NT2/D1 (cell line): ENCODE data around the gene PLA2G4A.

Source experiments
- DNase-seq: peaks from one replicate; pipeline ENCODE4 v3.0.0-alpha.2; 2011; ENCODE audit warnings: low read depth, low spot score
- H3K27me3 ChIP-seq: 2 replicates; pipeline ENCODE4 v1.6.0; 2011; ENCODE audit warnings: mild to moderate bottlenecking; ENCODE audit not compliant: insufficient read length, insufficient read depth
- H3K36me3 ChIP-seq: 2 replicates; pipeline ENCODE4 v1.6.1; 2011; ENCODE audit warnings: mild to moderate bottlenecking, low read length, mixed read lengths; ENCODE audit not compliant: insufficient read depth, insufficient read length
- H3K4me1 ChIP-seq: 2 replicates; pipeline ENCODE4 v1.5.1; 2011; ENCODE audit not compliant: insufficient read depth, insufficient read length
- H3K4me3 ChIP-seq: 2 replicates; pipeline ENCODE4 v1.5.1; 2011; ENCODE audit warnings: low read depth; ENCODE audit not compliant: insufficient read length
- H3K9ac ChIP-seq: 2 replicates; pipeline ENCODE4 v1.6.0; 2011; ENCODE audit warnings: low read depth; ENCODE audit not compliant: insufficient read length
- H3K9me3 ChIP-seq: 2 replicates; pipeline ENCODE4 v1.5.1; 2011; ENCODE audit warnings: mild to moderate bottlenecking, low read length; ENCODE audit not compliant: insufficient read depth
- SUZ12 ChIP-seq: IDR thresholded peaks from 2 replicates; pipeline ENCODE4 v1.6.1; 2011; ENCODE audit not compliant: insufficient read length, insufficient read depth; ENCODE audit errors: extremely low read depth
- YY1 ChIP-seq: IDR thresholded peaks from 2 replicates; pipeline ENCODE4 v1.6.1; 2011; ENCODE audit not compliant: insufficient read length, insufficient read depth
- ZNF274 ChIP-seq: IDR thresholded peaks from 2 replicates; pipeline ENCODE4 v1.6.1; 2011; ENCODE audit warnings: mild to moderate bottlenecking, low read depth, low read length

Gene PLA2G4A

GRCh38 chr1:186987769-186988168 is 159.0 kb downstream of the PLA2G4A start:
- TF ChIP-seq YY1: no peak
- TF ChIP-seq SUZ12: no peak
- TF ChIP-seq ZNF274: no peak
- no peaks in the 10 kb centered on the region for H3K27me3 ChIP-seq

GRCh38 chr1:186993996-186994395 is 165.2 kb downstream of the PLA2G4A start:
- TF ChIP-seq YY1 (no peak), SUZ12 (no peak), ZNF274 (no peak)
- Histone ChIP-seq H3K27me3 (no peaks in the 10 kb centered on the region), H3K9ac (no peak overlapping the region), H3K4me1 (no peaks in the 10 kb centered on the region), H3K36me3 (no peaks in the 10 kb centered on the region), H3K9me3 (no peaks in the 10 kb centered on the region), H3K4me3 (no peak overlapping the region)
- no peak for DNase-seq

More at GRCh38 chr1:186987769-186988168, 159.0 kb downstream of the PLA2G4A start:
- Histone ChIP-seq H3K9me3 (no peaks in the 10 kb centered on the region), H3K9ac (no peak overlapping the region), H3K4me1 (no peaks in the 10 kb centered on the region), H3K4me3 (no peak overlapping the region), H3K36me3 (no peaks in the 10 kb centered on the region)
- no peak for DNase-seq

- Histone ChIP-seq H3K9ac (no peak overlapping the region), H3K4me1 (no peaks in the 10 kb centered on the region), H3K4me3 (no peak overlapping the region), H3K27me3 (no peaks in the 10 kb centered on the region), H3K9me3 (no peaks in the 10 kb centered on the region), H3K36me3 (no peaks in the 10 kb centered on the region)
- TF ChIP-seq YY1 (no peak), SUZ12 (no peak), ZNF274 (no peak)
- DNase-seq: no peak
Measured at GRCh38 chr1:186994897-186995296, 166.1 kb downstream of the PLA2G4A start.

- Histone ChIP-seq H3K9ac (no peak overlapping the region), H3K9me3 (no peaks in the 10 kb centered on the region), H3K36me3 (no peaks in the 10 kb centered on the region), H3K4me1 (no peaks in the 10 kb centered on the region), H3K4me3 (no peak overlapping the region), H3K27me3 (no peaks in the 10 kb centered on the region)
- DNase-seq: no peak
- TF ChIP-seq ZNF274: no peak
- TF ChIP-seq YY1: no peak
- no peak for TF ChIP-seq SUZ12
Measured at GRCh38 chr1:186996816-186997215, 168.1 kb downstream of the PLA2G4A start.

- Histone ChIP-seq H3K9me3 (no peaks in the 10 kb centered on the region), H3K4me3 (no peak overlapping the region), H3K4me1 (no peaks in the 10 kb centered on the region), H3K9ac (no peak overlapping the region), H3K36me3 (no peaks in the 10 kb centered on the region), H3K27me3 (no peaks in the 10 kb centered on the region)
- TF ChIP-seq SUZ12 (no peak), YY1 (no peak), ZNF274 (no peak)
- DNase-seq: no peak
Measured at GRCh38 chr1:186997877-186998276, 169.1 kb downstream of the PLA2G4A start.

GRCh38 chr1:186999506-186999905 is 170.8 kb downstream of the PLA2G4A start:
- Histone ChIP-seq H3K4me1 (no peaks in the 10 kb centered on the region), H3K4me3 (no peak overlapping the region), H3K27me3 (no peaks in the 10 kb centered on the region), H3K36me3 (no peaks in the 10 kb centered on the region), H3K9me3 (no peaks in the 10 kb centered on the region), H3K9ac (no peak overlapping the region)
- DNase-seq: no peak
- TF ChIP-seq SUZ12: no peak
- no peak for TF ChIP-seq YY1
- no peak for TF ChIP-seq ZNF274

- no peaks in the 10 kb centered on the region for H3K27me3 ChIP-seq
- no peaks in the 10 kb centered on the region for H3K36me3 ChIP-seq
- TF ChIP-seq YY1 (no peak), ZNF274 (no peak), SUZ12 (no peak)
- no peak for DNase-seq
- no peak overlapping the region for H3K4me3 ChIP-seq
- H3K9ac ChIP-seq: no peak overlapping the region
- H3K4me1 ChIP-seq: no peaks in the 10 kb centered on the region
- H3K9me3 ChIP-seq: peaks cover 5% of the 10 kb centered on the region; the same call in 1 of the 2 replicates
Measured at GRCh38 chr1:187001198-187001889, 172.6 kb downstream of the PLA2G4A start.
